ENCODE data around the gene JUND. TPM values are rescaled to one million over a fixed set of nuclear protein-coding genes. Genes with fewer than 3 reads are reported as not detected.

The JUND gene
- total RNA-seq, 2 donors from 2014 or later: 122 to 169 TPM

Small RNAs within 50 kb of the gene (microRNA-seq; reads per million reads assigned to microRNA genes)
- gene MIR3188: 1.8 to 2.2 reads per million in 2 donors

Other genes with a start within 250 kb of the JUND start
- gene IL12RB1, start 194.7 kb downstream of the JUND start, total RNA-seq: 1 to 10 TPM; 1.2 to 1.6 TPM
- gene MAST3, start 183.8 kb downstream of the JUND start, total RNA-seq: 1 to 10 TPM; 5.5 to 7.9 TPM
- gene PIK3R2, start 128.5 kb downstream of the JUND start, total RNA-seq: 10 to 100 TPM; 22.1 to 24.5 TPM
- gene IFI30, start 107.8 kb downstream of the JUND start, total RNA-seq: 10 to 100 TPM; 43.7 to 68.9 TPM
- 10 to 100 TPM in 1 of 2 donors, 1 to 10 TPM in 1; 8.7 to 13.4 TPM for gene MPV17L2, start 88.4 kb downstream of the JUND start, total RNA-seq
- 10 to 100 TPM; 23.8 to 29.2 TPM for gene RAB3A, start 77.6 kb downstream of the JUND start, total RNA-seq
- under 1 TPM in 1 of 2 donors, not detected in 1; 0.55 TPM for gene PDE4C, start 55.2 kb downstream of the JUND start, total RNA-seq
- gene IQCN, start 7.2 kb downstream of the JUND start, total RNA-seq: 1 to 10 TPM in 1 of 2 donors, under 1 TPM in 1; 0.91 to 1.3 TPM
- gene LSM4, start 41.5 kb upstream of the JUND start, total RNA-seq: 10 to 100 TPM; 68.9 to 79.0 TPM
- gene PGPEP1, start 59.0 kb upstream of the JUND start, total RNA-seq: 10 to 100 TPM; 27.5 to 34.7 TPM
- gene GDF15, start 104.5 kb upstream of the JUND start, total RNA-seq: 1 to 10 TPM in 1 of 2 donors, under 1 TPM in 1; 0.50 to 1.5 TPM
- gene LRRC25, start 116.0 kb upstream of the JUND start, total RNA-seq: 1 to 10 TPM; 4.9 to 8.7 TPM
- gene SSBP4, start 137.8 kb upstream of the JUND start, total RNA-seq: 10 to 100 TPM; 37.4 to 49.3 TPM
- gene ISYNA1, start 156.5 kb upstream of the JUND start, total RNA-seq: 10 to 100 TPM; 29.2 to 44.6 TPM
- gene ELL, start 240.4 kb upstream of the JUND start, total RNA-seq: 10 to 100 TPM; 10.8 to 18.7 TPM

Measured in left cardiac atrium (tissue), 2 donors.